Mammary epithelial cell (primary cell): Measurements from ENCODE around the gene XXYLT1.

Experiments used
- CTCF ChIP-seq, 2 donors: IDR thresholded peaks in 1 of 2; conservative IDR thresholded peaks in 1 of 2; 2 replicates each; pipeline ENCODE4 v1.5.1; 2011 to 2012; ENCODE audit warnings: inconsistent platforms in 2 of 2, low read length in 2 of 2, mild to moderate bottlenecking in 2 of 2, control low read depth in 1 of 2, low read depth in 1 of 2; ENCODE audit not compliant: insufficient read depth in 1 of 2; ENCODE audit errors: extremely low read depth in 1 of 2
- EZH2 ChIP-seq: IDR thresholded peaks from 2 replicates; pipeline ENCODE4 v1.6.1; 2012; ENCODE audit warnings: low read length, inconsistent platforms, borderline replicate concordance

- TF ChIP-seq CTCF (conservative IDR thresholded peaks at IDR 0.05 in 1 of 2, IDR thresholded peaks at IDR 0.05 in 1 of 2; ENCODE audit: extremely low read depth in 1 of 2, insufficient read depth in 1 of 2, low read depth in 1 of 2, low read length in 2 of 2) (peak in 1 of 2 donors; percentile 1), EZH2 (no peak)
Observed at GRCh38 chr3:195117978-195118581, 152.9 kb downstream of the XXYLT1 start.
